Measurements from ENCODE around the gene ARHGAP22.

The ARHGAP22 gene

DNA sequence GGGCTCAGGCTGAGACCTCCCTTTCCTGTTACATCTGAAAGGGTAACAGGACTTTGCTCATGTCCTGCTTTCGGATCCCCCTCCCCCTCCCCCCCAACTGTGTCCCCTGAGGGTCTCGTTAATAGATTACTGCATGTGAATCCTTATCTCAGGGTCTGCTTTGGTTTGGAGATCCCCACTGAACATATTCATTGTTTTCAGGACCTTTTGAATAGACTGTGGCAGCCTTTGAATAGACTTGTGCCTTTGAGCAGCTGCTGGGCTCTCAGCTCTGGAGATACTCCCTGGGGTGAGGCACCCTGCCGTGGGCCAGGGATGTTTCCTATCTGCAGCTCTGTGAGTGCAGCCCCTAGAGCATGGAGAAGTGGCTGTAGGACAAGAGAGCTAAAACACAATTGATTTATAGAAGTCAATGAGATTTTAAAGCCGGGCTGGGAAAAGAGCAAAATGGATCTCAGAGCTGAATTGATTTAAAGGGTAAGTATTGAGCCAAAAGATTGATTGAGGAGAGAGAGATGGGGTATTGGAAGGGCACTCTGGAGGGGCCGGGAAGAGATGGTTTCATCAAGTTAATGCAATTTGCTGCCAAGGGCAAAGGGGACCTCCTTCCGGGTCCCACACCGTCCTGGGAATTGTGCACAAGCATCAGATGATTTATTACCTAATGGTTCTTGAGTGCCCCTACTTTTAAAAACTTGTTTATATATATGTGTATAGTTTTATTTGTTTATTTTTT is 9.9 kb downstream of the ARHGAP22 start:
- Histone ChIP-seq H3K4me3 (ENCODE audit: low read length) (no peak overlapping the region), H3K9ac (ENCODE audit: low read length) (no peak overlapping the region), H3K4me1 (ENCODE audit: control insufficient read depth, insufficient read depth, low read length) (peaks cover 6% of the 10 kb centered on the region), H3K9me3 (ENCODE audit: control insufficient read depth, low read length) (no peaks in the 10 kb centered on the region), H3K27me3 (replicated peaks; ENCODE audit: control insufficient read depth, insufficient read depth, low read length) (no peaks in the 10 kb centered on the region), H3K36me3 (ENCODE audit: control insufficient read depth, insufficient read depth, low read length, severe bottlenecking) (no peaks in the 10 kb centered on the region)
- DNase-seq (ENCODE audit: low read depth) = no peak

DNA sequence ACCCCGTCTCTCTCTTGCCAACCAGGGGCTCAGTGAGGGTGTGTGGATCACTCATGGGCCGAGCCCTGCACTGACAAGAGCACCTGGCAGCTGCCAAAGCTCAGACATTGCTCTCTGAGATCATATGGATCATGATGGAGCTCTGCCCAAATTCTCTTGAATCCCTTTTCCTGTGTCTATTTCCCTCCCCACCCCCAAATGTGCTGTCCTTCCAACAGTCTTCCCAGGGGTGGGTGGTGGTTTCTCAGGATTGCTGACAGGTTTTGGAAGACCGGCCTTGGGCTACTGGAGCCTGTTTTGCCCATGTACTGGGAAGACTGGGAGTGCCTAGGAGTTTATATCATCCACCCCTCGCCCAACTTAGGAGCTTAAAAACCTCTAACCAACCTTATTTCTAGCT is 10.5 kb downstream of the ARHGAP22 start:
- DNase-seq (ENCODE audit: low read depth) = no peak
- no peaks in the 10 kb centered on the region for H3K9me3 ChIP-seq (ENCODE audit: control insufficient read depth, low read length)
- peaks cover 7% of the 10 kb centered on the region for H3K4me1 ChIP-seq (ENCODE audit: control insufficient read depth, insufficient read depth, low read length)
- H3K36me3 ChIP-seq (ENCODE audit: control insufficient read depth, insufficient read depth, low read length, severe bottlenecking) = no peaks in the 10 kb centered on the region
- no peak overlapping the region for H3K9ac ChIP-seq (ENCODE audit: low read length)
- H3K27me3 ChIP-seq (replicated peaks; ENCODE audit: control insufficient read depth, insufficient read depth, low read length) = no peaks in the 10 kb centered on the region
- no peak overlapping the region for H3K4me3 ChIP-seq (ENCODE audit: low read length)

DNA sequence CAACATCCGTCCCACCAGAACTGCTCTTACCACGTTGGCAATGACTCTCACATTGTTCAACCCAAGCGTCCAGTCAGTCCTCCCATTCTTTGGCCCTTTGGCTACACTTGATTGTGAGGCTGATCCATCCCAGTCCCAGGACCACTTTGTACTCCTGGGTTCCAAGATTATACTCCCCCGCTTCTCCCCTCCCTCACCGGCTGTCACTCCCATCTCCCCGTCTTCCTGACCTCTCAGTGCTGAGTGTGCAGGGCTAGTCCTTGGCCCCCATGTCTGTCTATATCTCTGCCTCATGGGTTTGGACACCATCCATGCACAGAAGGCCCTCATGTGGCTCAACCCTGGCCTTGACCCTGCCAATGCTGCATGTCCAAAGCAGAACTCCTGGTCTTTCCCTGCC is 12.5 kb downstream of the ARHGAP22 start:
- Histone ChIP-seq H3K4me3 (ENCODE audit: low read length) (no peak overlapping the region), H3K9ac (ENCODE audit: low read length) (no peak overlapping the region), H3K4me1 (ENCODE audit: control insufficient read depth, insufficient read depth, low read length) (peaks cover 18% of the 10 kb centered on the region), H3K9me3 (ENCODE audit: control insufficient read depth, low read length) (no peaks in the 10 kb centered on the region), H3K27me3 (replicated peaks; ENCODE audit: control insufficient read depth, insufficient read depth, low read length) (no peaks in the 10 kb centered on the region), H3K36me3 (ENCODE audit: control insufficient read depth, insufficient read depth, low read length, severe bottlenecking) (no peaks in the 10 kb centered on the region)
- no peak for DNase-seq (ENCODE audit: low read depth)

DNA sequence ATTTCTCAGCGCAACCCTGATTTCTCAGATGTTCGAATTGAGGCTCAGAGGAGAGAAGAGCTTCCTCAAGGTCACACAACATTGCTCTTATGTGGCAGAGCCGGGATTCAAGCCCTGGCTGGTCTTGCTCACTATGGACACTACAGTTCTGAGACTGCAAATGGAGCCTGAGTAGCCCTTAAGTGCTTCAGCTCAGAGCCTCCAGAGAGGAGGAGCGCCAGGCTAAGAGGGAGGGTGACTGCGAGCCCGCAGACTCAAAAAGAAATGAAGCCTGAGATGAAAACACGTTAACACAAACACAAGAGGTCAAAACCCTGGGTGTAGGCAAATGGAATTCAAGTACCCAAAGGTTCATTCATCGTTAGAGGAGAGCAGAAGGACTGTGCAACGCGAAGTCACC is 13.9 kb downstream of the ARHGAP22 start:
- Histone ChIP-seq H3K27me3 (replicated peaks; ENCODE audit: control insufficient read depth, insufficient read depth, low read length) (no peaks in the 10 kb centered on the region), H3K9me3 (ENCODE audit: control insufficient read depth, low read length) (no peaks in the 10 kb centered on the region), H3K4me3 (ENCODE audit: low read length) (no peak overlapping the region), H3K36me3 (ENCODE audit: control insufficient read depth, insufficient read depth, low read length, severe bottlenecking) (no peaks in the 10 kb centered on the region), H3K4me1 (ENCODE audit: control insufficient read depth, insufficient read depth, low read length) (peaks cover 18% of the 10 kb centered on the region), H3K9ac (ENCODE audit: low read length) (no peak overlapping the region)
- no peak for DNase-seq (ENCODE audit: low read depth)

DNA sequence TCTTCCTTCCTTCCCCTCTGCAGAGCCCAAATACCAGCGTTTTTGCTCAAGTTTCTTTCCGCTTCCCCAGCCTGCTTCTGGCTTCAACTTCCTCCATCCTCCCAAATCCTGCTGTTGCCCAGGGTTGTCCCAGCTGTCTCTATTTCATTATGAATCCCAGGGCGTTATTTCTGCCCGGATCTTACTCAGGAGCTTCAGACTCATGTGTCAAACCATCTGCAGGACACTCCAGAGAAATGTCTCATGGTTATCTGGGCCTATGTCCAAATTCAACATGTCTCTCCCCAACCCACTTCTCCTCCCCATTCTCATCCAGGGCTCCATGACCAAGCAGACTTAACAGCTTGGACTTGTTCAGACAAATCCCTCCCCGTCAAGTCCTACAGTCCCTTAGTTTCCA is 15.6 kb downstream of the ARHGAP22 start:
- Histone ChIP-seq H3K9me3 (ENCODE audit: control insufficient read depth, low read length) (peaks cover 7% of the 10 kb centered on the region), H3K9ac (ENCODE audit: low read length) (peak overlapping the region; percentile 55), H3K4me3 (ENCODE audit: low read length) (peak overlapping the region; percentile 19), H3K27me3 (replicated peaks; ENCODE audit: control insufficient read depth, insufficient read depth, low read length) (no peaks in the 10 kb centered on the region), H3K36me3 (ENCODE audit: control insufficient read depth, insufficient read depth, low read length, severe bottlenecking) (no peaks in the 10 kb centered on the region), H3K4me1 (ENCODE audit: control insufficient read depth, insufficient read depth, low read length) (peaks cover 18% of the 10 kb centered on the region)
- peak; percentile 62 for DNase-seq (ENCODE audit: low read depth)

DNA sequence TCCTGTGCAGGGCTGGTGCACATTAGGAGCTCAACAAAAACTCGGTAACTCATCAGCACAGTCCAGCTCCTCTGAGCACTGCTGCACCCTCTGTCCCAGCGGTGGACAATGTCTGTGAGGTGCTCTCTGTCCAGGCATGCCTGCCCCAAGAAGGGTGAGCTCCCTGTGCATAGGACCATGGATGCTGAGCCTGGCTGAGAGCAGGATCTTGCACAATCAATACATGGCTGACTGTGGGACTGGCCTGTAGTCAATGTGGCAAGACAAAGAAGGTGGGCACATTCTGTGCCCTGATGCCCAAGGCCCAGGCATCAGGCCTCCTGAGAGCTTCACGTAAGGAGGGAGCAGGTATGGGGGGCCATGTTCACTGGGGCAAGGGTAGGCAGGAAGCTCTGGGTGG is 17.1 kb downstream of the ARHGAP22 start:
- Histone ChIP-seq H3K4me1 (ENCODE audit: control insufficient read depth, insufficient read depth, low read length) (peaks cover 18% of the 10 kb centered on the region), H3K27me3 (replicated peaks; ENCODE audit: control insufficient read depth, insufficient read depth, low read length) (no peaks in the 10 kb centered on the region), H3K4me3 (ENCODE audit: low read length) (no peak overlapping the region), H3K36me3 (ENCODE audit: control insufficient read depth, insufficient read depth, low read length, severe bottlenecking) (no peaks in the 10 kb centered on the region), H3K9me3 (ENCODE audit: control insufficient read depth, low read length) (peaks cover 7% of the 10 kb centered on the region), H3K9ac (ENCODE audit: low read length) (no peak overlapping the region)
- no peak for DNase-seq (ENCODE audit: low read depth)

DNA sequence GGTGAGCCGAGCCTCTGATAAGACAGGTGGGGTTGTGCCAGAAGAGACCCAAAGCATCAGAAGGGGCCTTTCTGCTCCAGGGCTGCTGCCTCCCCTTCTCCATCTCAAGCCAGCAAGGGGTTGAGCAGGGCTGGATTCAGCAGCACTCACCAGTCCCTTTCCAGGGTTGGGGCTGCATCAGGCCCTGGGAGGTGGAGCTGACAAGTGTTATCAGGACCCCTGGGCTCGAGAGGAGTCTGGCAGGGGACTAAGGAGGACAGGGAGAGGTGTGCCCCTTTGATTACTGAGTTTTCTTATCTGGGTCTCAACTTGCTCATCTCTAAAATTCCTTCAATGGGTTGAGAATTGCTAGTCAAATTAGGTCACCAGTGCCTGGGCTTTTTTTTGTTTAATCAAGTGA is 17.8 kb downstream of the ARHGAP22 start:
- Histone ChIP-seq H3K36me3 (ENCODE audit: control insufficient read depth, insufficient read depth, low read length, severe bottlenecking) (peaks cover 4% of the 10 kb centered on the region), H3K4me3 (ENCODE audit: low read length) (no peak overlapping the region), H3K4me1 (ENCODE audit: control insufficient read depth, insufficient read depth, low read length) (peaks cover 18% of the 10 kb centered on the region), H3K9ac (ENCODE audit: low read length) (no peak overlapping the region), H3K9me3 (ENCODE audit: control insufficient read depth, low read length) (peaks cover 7% of the 10 kb centered on the region), H3K27me3 (replicated peaks; ENCODE audit: control insufficient read depth, insufficient read depth, low read length) (no peaks in the 10 kb centered on the region)
- DNase-seq (ENCODE audit: low read depth) = no peak

DNA sequence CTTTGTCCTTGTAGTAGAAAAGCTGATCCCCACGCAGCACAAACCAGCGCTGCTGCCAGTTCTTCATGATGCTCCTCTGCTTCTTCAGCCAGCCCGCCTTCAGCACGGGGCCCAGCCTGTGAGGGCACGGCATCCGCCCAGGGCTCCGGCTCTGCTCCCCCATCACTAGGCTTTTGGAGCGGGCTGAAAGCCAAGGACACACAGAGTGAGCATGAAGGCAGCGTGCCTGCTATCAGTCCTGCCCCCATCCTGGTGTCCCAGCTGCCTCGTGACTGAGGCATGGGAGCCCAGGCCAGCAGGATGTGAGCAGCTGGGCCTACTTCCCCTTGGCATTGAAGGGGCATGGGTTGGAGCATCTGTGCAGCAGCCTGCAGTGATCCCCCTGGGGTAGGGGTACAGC is 21.9 kb downstream of the ARHGAP22 start:
- Histone ChIP-seq H3K36me3 (ENCODE audit: control insufficient read depth, insufficient read depth, low read length, severe bottlenecking) (peaks cover 4% of the 10 kb centered on the region), H3K9me3 (ENCODE audit: control insufficient read depth, low read length) (peaks cover 7% of the 10 kb centered on the region), H3K27me3 (replicated peaks; ENCODE audit: control insufficient read depth, insufficient read depth, low read length) (no peaks in the 10 kb centered on the region), H3K4me3 (ENCODE audit: low read length) (no peak overlapping the region), H3K9ac (ENCODE audit: low read length) (no peak overlapping the region), H3K4me1 (ENCODE audit: control insufficient read depth, insufficient read depth, low read length) (peaks cover 17% of the 10 kb centered on the region)
- DNase-seq (ENCODE audit: low read depth) = no peak

DNA sequence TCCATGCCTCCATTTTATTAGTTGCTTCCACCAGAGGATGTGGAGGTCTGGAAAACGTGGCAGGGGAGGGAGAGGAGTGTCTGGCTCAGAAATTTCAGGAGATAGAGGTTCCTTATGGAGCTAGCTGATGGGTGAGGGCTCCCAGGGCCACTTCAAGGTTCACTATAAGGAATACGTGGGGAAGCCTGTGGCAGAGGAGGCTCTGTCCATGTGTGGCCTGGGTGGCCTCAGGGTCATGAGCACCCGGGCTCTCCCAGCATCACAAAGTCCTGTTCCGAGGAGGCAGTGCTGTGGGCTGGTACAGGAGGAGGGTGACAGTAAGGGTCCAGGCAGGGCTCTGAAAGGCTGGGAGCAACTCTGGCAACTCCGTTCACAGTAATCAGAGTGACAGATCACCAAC is 24.6 kb downstream of the ARHGAP22 start:
- Histone ChIP-seq H3K4me3 (ENCODE audit: low read length) (no peak overlapping the region), H3K36me3 (ENCODE audit: control insufficient read depth, insufficient read depth, low read length, severe bottlenecking) (peaks cover 4% of the 10 kb centered on the region), H3K4me1 (ENCODE audit: control insufficient read depth, insufficient read depth, low read length) (peaks cover 17% of the 10 kb centered on the region), H3K27me3 (replicated peaks; ENCODE audit: control insufficient read depth, insufficient read depth, low read length) (no peaks in the 10 kb centered on the region), H3K9me3 (ENCODE audit: control insufficient read depth, low read length) (peaks cover 4% of the 10 kb centered on the region), H3K9ac (ENCODE audit: low read length) (no peak overlapping the region)
- no peak for DNase-seq (ENCODE audit: low read depth)

DNA sequence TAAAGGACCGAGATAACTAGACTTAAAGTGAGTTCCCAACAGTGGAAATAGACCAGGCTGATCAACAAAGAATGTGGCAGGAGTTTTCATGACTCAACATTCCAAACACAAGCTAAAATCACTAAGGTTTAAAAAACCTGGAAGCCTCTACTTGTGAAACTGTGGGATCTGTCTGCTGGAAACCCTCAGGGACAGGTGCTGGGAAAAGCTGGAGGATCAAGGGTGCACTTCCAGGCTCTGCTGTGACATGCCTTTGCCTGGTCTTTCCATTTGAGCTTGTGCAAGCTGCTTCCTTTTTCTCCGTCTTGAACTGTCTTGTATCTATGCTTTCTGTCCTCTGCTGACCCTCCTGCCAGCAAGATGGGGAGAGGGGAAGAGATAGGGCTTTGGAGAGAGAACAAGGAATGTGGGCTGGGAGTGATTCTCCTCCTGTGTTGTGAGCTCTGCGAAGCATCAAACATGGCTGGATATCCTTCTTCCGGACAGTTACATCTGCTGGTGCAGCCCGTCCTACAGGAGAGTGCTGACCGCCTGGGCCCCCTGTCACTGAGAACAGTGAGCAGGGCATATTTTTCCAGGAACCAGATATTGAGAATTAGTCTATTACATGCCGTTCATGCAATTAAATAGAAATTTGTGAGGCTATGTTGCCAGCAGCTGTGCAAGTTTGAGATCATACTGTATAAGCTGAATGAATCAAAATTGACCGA is 25.5 kb downstream of the ARHGAP22 start:
- Histone ChIP-seq H3K4me1 (ENCODE audit: control insufficient read depth, insufficient read depth, low read length) (peaks cover 17% of the 10 kb centered on the region), H3K27me3 (replicated peaks; ENCODE audit: control insufficient read depth, insufficient read depth, low read length) (no peaks in the 10 kb centered on the region), H3K9me3 (ENCODE audit: control insufficient read depth, low read length) (no peaks in the 10 kb centered on the region), H3K9ac (ENCODE audit: low read length) (no peak overlapping the region), H3K4me3 (ENCODE audit: low read length) (no peak overlapping the region), H3K36me3 (ENCODE audit: control insufficient read depth, insufficient read depth, low read length, severe bottlenecking) (peaks cover 4% of the 10 kb centered on the region)
- DNase-seq (ENCODE audit: low read depth) = peak; percentile 40

DNA sequence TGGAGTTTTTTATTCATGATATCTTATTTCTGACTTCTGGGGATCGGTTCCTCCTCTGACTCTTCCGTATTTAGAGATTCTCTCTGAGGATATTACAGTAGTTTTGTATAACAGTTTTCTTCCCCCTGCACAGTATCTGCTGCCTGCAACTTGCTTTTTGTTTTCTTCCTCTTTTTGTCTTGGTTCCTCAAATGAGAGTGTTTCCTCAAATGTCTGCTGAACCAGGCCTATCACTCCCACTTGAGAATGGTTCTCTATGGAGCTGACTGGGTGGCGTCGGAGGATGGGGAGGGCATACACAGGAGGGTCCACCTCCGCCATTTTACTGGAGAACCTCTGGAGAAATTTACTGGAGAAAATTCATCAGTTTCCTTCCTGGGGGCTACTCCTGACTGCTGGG is 27.7 kb downstream of the ARHGAP22 start:
- Histone ChIP-seq H3K9ac (ENCODE audit: low read length) (no peak overlapping the region), H3K36me3 (ENCODE audit: control insufficient read depth, insufficient read depth, low read length, severe bottlenecking) (no peaks in the 10 kb centered on the region), H3K27me3 (replicated peaks; ENCODE audit: control insufficient read depth, insufficient read depth, low read length) (no peaks in the 10 kb centered on the region), H3K4me3 (ENCODE audit: low read length) (no peak overlapping the region), H3K9me3 (ENCODE audit: control insufficient read depth, low read length) (no peaks in the 10 kb centered on the region), H3K4me1 (ENCODE audit: control insufficient read depth, insufficient read depth, low read length) (peaks cover 17% of the 10 kb centered on the region)
- no peak for DNase-seq (ENCODE audit: low read depth)

All from adipocyte (in vitro differentiated cells).